Right lobe of liver (tissue), 6 donors: Measurements from ENCODE around the gene SLC2A5. TPM values are rescaled to one million over a fixed set of nuclear protein-coding genes. Genes with fewer than 3 reads are reported as not detected.

ENCODE experiments used
- ATAC-seq, 4 donors: fragments of 200-7000 bp; cut with Tn5 transposase; one replicate each; pipeline ENCODE4 v1.9.1; 2020; ENCODE audit warnings: mild to moderate bottlenecking in 4 of 4, moderate library complexity in 4 of 4
- DNase-seq, 3 donors: peaks; one replicate each; pipeline ENCODE4 v3.0.0-alpha.2; 2020
- H3K27ac ChIP-seq, 3 donors: fragments of 200-600 bp; one replicate each; pipeline ENCODE4 v1.8.0; 2022
- H3K27me3 ChIP-seq, 2 donors: fragments of 200-600 bp; one replicate each; pipeline ENCODE4 v1.8.0; 2022
- H3K36me3 ChIP-seq, 4 donors: fragments of 200-600 bp; sonication (generic) in 1 of 4; one replicate each; pipeline versions ENCODE4 v1.5.1 to v1.8.0; 2017 to 2022; ENCODE audit warnings: control low read depth in 1 of 4
- H3K4me1 ChIP-seq, 4 donors: fragments of 200-600 bp; sonication (generic) in 1 of 4; one replicate each; pipeline versions ENCODE4 v1.5.1 to v1.8.0; 2017 to 2022; ENCODE audit warnings: control low read depth in 1 of 4
- H3K4me3 ChIP-seq, 3 donors: fragments of 200-600 bp; one replicate each; pipeline ENCODE4 v1.8.0; 2022
- H3K9me3 ChIP-seq, 4 donors: fragments of 200-600 bp; sonication (generic) in 1 of 4; one replicate each; pipeline versions ENCODE4 v1.5.1 to v1.8.0; 2017 to 2022; ENCODE audit warnings: control low read depth in 1 of 4
- POLR2A ChIP-seq: fragments of 450-650 bp; IDR thresholded peaks from one replicate; pipeline ENCODE4 v1.6.1; 2017; ENCODE audit warnings: antibody characterized with exemption, mild to moderate bottlenecking
- WGBS: methylation state at CpG from one replicate; pipeline ENCODE4 v1.1.6; 2018; ENCODE audit warnings: low coverage, low lambda C conversion rate; ENCODE audit not compliant: insufficient coverage; ENCODE audit errors: missing lambda C conversion rate; 5-methylcytosine and 5-hydroxymethylcytosine counted together
- intact Hi-C, 2 donors: fragments of 100-400 bp; cut with DNase I; formaldehyde crosslinking; loops; one replicate each; pipeline versions ENCODE4 v1.11.2 to v1.14.1; 2022
- total RNA-seq, 6 experiments: library from RNA; depleted of rRNA in 2 of 6; stranded (reverse); fragments of >200 nt in 2 of 6; fragmentation: NEBNext Ultra II Directional in 3 of 6; extraction: Animal tissue kit (Norgen Biotek cat#: 25700) in 3 of 6; gene quantifications; one replicate each; pipeline versions ENCODE4 v1.1.0 to v1.2.4, GENCODE V29; 2016 to 2023
- TF ChIP-seq, protein P1 (sequence below), 4 donors: fragments of 200-600 bp in 3 of 4; fragments of 450-650 bp in 1 of 4; IDR thresholded peaks; one replicate each; pipeline versions ENCODE4 v1.5.1 to v1.8.0; 2016 to 2022; ENCODE audit warnings: antibody characterized with exemption in 4 of 4, mild to moderate bottlenecking in 2 of 4
- donor health status: DM: no; HTN: yes; CAD: no.
- donor health status: DM: no; HTN: no; CAD: no.
- donor health status: DM: no; HTN: no; CAD: no.
- donor health status: DM: no; HTN: yes; CAD: no.
- donor health status: DM: no; HTN: yes; CAD: no.

The SLC2A5 gene
- total RNA-seq, 6 experiments from 2014 or later, result 0.19 to 3.5 (median 0.30) TPM

- Histone ChIP-seq H3K4me3 (no peak overlapping the region), H3K27me3 (no peaks in the 10 kb centered on the region), H3K27ac (no peak overlapping the region), H3K36me3 (no peaks in the 10 kb centered on the region), H3K9me3 (no peaks in the 10 kb centered on the region), H3K4me1 (no peaks in the 10 kb centered on the region)
- ATAC-seq (no peak), DNase-seq (no peak)
- 21% methylated on average over 4 of the region's 4 CpGs for WGBS
- TF ChIP-seq, protein P1, sequence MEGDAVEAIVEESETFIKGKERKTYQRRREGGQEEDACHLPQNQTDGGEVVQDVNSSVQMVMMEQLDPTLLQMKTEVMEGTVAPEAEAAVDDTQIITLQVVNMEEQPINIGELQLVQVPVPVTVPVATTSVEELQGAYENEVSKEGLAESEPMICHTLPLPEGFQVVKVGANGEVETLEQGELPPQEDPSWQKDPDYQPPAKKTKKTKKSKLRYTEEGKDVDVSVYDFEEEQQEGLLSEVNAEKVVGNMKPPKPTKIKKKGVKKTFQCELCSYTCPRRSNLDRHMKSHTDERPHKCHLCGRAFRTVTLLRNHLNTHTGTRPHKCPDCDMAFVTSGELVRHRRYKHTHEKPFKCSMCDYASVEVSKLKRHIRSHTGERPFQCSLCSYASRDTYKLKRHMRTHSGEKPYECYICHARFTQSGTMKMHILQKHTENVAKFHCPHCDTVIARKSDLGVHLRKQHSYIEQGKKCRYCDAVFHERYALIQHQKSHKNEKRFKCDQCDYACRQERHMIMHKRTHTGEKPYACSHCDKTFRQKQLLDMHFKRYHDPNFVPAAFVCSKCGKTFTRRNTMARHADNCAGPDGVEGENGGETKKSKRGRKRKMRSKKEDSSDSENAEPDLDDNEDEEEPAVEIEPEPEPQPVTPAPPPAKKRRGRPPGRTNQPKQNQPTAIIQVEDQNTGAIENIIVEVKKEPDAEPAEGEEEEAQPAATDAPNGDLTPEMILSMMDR (IDR thresholded peaks at IDR 0.05), result no peak
- no peak for TF ChIP-seq POLR2A
- intact Hi-C loops, result no loop called here
Observed at GRCh38 chr1:9019896-9020295, 49.5 kb downstream of the SLC2A5 start.

- no peaks in the 10 kb centered on the region for H3K36me3 ChIP-seq
- no peaks in the 10 kb centered on the region for H3K9me3 ChIP-seq
- no peaks in the 10 kb centered on the region for H3K4me1 ChIP-seq
- intact Hi-C loops, result no loop called here
- DNase-seq (no peak), ATAC-seq (no peak)
- TF ChIP-seq, protein P1 (IDR thresholded peaks at IDR 0.05), result no peak
- no peak for TF ChIP-seq POLR2A
- no peak overlapping the region for H3K27ac ChIP-seq
- H3K4me3 ChIP-seq, result no peak overlapping the region
- no peaks in the 10 kb centered on the region for H3K27me3 ChIP-seq
- WGBS, result 65% methylated on average over 7 of the region's 13 CpGs
Observed at GRCh38 chr1:9018333-9018732, 51.1 kb downstream of the SLC2A5 start.

GRCh38 chr1:9016455-9016854, 53.0 kb downstream of the SLC2A5 start:
- no peaks in the 10 kb centered on the region for H3K4me1 ChIP-seq
- no peak for ATAC-seq
- intact Hi-C loops, result no loop called here

DNA sequence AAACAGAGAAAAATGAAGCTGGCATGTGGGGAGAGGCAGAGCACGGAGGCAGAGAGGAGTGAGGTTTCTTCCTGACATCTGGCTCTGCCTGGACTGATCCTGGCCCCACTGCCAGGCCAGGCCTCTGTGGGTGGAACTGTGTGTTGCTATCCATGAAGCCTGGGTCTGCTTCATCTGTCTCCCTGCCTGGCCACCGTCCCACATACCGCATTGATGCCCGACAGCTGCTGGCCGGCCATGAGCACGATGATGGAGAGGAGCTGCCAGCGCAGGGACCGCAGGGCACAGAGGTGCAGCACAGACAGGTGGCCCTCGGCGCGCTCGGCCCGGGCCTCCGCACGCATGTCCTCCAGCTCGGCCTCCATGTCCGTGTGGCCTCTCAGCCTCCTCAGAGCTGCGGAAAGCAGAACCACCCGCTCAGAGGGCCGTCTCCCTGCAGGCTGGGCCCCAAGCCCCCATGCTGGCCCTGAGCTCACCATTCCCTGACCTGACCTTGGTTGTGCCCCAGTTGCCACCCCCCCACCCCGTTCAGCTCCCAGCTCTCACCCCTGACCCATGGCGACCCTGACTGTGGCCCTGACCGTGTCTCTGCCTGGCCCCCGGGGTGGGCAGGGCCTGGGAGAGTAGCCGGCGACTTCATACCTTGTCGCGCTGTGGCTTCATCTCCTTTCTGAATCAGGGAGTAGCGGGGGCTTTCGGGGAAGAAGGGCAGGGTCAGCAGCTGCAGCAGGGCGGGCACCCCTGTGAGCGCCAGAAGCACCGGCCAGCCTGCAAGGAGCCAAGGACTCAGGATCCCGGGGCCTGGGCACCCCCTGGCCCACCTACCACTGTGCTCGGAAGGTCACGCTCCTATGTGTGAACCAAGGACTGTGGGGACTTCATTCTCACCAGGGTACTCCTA, 54.7 kb downstream of the SLC2A5 start:
- no peaks in the 10 kb centered on the region for H3K9me3 ChIP-seq
- no peaks in the 10 kb centered on the region for H3K4me1 ChIP-seq
- no peak overlapping the region for H3K4me3 ChIP-seq
- H3K36me3 ChIP-seq, result no peaks in the 10 kb centered on the region
- H3K27ac ChIP-seq, result no peak overlapping the region
- DNase-seq, result no peak
- 82% methylated on average over 13 of the region's 36 CpGs for WGBS
- ATAC-seq, result no peak
- TF ChIP-seq POLR2A, result no peak
- TF ChIP-seq, protein P1 (IDR thresholded peaks at IDR 0.05), result no peak
- intact Hi-C loops, result no loop called here
- H3K27me3 ChIP-seq, result no peaks in the 10 kb centered on the region

More at GRCh38 chr1:9016455-9016854, 53.0 kb downstream of the SLC2A5 start:
- Histone ChIP-seq H3K27me3 (no peaks in the 10 kb centered on the region), H3K4me3 (no peak overlapping the region), H3K9me3 (no peaks in the 10 kb centered on the region), H3K36me3 (no peaks in the 10 kb centered on the region), H3K27ac (no peak overlapping the region)
- WGBS, result 82% methylated on average over 5 of the region's 5 CpGs
- no peak for DNase-seq
- no peak for TF ChIP-seq POLR2A
- TF ChIP-seq, protein P1 (IDR thresholded peaks at IDR 0.05), result no peak
